Iris pigment epithelial cell (primary cell): ENCODE measurements around the gene UCP2.
A peak's percentile ranks its signal among the peaks of the same experiment; 100 is the strongest.

Source experiments
- DNase-seq: peaks from one replicate; pipeline ENCODE4 v3.0.0-alpha.2; 2011; ENCODE audit warnings: low read depth

Gene UCP2

DNA sequence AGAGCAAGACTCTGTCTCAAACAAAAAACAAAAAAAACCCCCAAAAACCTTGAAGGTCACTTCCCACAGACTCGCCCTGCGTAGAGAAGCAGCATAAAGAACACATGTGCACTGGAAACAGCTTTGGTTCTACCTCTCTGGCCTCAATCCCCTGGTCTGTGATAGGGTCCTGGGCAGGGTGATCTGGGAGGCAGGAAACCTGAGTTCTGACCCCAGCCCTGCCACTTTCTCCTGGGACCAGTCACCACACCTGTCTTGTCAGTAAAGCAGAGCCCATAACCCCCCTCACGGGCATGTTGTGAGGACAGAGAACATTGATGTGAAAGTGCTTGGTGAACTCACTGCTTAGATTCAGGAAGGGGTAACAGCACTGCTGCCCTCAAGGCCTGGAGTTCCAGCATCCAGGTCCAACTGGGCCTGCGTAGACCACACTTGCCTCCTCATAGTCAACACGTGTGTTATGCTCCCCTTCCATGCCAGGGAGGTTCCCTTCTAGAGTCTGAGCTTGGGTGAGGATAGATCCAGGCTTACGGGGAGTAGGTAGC, 11.4 kb downstream of the UCP2 start:
- DNase-seq: no peak

DNA sequence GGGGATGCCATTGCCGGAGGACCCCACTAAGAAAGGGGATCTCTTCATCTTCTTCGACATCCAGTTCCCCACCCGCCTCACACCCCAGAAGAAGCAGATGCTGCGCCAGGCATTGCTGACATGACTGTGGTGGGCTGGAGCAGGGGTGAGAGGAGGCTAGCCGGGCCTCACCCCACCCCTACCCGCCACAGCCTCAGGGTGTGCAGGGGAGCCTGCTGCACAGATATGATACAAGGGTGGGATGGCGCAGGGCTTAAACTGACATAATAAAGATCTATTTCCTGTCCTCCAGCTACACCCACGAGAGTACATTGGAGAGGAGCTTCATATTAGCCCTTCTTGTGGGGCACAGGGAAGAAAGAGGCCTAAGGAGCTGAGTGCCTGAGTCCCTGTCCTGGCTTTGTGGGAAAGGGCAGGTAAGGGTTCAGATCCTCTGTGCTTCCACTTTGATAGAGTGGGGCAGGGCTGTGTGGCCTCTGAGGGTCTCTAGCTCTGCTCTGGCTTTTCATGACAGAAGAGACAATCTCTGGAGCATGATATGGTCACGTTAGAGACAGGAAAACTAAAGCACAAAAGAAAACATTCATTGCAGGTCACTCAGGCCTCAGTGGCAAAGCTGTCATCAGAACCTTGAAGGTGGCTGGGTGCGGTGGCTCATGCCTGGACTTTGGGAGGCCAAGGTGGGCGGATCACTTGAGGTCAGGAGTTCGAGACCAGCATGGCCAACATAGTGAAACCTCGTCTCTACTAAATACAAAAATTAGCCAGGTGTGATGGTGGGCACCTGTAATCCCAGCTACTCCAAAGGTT, 12.4 kb downstream of the UCP2 start:
- no peak for DNase-seq

DNA sequence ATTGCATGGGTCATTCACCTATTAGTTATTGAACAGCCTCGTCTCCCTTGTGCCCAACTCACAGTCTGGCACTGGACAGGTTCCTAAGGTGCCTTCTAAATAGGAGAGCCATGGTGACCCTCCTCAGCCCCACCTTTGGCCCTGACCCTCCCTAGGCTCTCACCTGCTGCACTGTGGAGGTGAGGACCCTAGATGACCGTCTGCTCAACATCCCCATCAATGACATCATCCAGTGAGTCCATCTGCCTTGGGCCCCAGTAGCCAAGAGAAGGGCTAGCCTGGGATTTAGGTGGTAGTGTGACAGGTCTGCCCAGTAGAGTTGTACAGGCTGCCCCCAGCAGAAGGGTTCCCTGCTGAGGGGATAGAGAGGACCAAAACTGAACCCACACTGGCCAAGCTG, 13.6 kb downstream of the UCP2 start:
- DNase-seq: no peak

DNA sequence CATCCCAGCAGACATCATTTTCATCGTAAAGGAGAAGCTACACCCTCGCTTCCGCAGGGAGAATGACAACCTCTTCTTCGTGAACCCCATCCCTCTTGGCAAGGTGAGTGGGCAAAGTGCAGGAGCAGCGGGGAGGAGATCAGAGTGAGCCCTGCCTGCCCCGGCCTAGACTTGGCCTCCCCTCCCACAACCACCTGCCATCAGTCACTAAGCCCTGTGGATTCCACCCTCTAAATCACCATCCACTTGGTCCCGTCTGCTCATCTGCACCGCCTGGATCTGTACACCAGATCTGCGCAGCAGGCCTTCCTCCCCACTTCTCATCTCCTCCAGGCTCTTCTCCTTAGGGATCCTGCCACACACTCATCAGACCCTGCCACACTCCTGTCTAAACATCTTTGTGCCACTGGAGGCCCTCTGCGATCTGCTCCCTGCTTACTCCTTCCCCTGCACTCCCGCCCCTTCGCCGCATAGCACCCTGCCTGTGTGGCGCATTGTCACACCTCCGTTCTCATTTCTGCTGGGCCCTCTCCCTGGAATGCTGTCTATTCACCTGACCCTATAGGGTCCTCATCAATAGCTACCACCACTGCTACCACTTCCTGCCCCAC, 14.2 kb downstream of the UCP2 start:
- DNase-seq: no peak

DNA sequence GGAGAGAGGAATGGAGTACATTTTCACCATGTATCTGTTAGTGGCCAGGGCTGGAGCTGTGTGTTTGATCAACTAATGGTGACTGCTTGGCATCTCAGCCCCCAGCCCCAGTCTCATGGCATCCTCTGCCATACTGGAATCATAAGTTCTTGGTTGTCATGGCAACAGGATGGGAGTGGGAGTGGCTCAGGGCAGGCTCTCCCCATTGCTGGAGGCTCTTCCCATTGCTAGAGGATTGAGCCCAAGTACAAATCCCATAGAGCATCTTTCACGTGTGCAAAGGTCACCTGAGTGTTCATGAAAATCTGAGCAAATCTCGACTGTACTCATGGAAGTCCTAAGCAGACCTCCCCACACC, 16.9 kb downstream of the UCP2 start:
- no peak for DNase-seq

DNA sequence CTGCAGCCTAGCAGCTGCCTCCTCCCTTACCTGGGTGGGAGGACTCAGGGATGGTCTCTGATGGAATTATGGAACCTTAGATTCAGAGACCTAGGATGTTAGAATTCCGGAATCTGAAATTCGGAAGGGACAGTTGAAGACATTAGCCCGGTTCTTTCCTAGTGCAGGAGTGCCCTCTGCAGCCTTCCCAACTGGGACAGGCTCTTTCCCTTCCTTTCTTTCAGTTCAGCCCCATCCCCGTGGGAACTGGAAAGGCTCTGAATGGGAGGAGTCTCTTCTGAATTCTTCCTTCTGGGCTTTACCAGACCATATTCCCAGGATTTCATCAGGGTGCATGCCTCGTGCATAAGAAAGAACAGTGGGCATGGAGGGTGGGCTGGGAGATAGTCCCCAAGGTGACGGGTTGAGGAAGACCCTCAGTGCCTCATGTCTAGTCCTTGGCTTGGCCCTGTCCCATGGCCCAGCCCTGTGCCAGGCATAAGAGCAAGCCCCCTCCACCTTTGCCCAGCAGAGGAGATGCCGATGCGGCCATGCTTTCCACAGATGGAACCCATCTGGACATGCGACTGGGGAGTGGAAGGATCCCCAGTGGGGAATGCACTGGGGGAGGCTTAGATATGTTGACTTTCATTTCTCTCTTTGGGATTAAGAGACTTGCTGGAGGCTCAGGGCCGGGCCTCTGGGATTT, 17.4 kb downstream of the UCP2 start:
- DNase-seq: no peak

DNA sequence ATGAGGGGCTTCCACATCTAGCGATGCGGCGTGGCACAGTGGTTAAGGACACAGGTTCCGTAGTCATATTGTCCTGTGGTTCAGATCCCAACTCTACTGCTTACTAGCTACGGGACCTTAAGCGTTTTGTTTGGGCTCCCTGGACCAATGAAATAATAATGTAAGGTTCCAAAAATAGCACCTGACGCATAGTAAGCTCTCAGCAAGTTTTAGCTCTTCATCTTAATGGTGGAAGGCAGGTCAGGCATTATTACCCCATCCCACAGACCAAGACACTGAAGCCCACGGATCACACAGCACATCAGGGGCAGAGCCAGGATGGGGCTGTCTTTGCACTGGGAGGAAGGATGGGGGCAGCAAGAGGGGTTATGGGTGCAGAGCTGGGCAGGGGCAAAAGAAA, 18.8 kb downstream of the UCP2 start:
- DNase-seq: no peak

DNA sequence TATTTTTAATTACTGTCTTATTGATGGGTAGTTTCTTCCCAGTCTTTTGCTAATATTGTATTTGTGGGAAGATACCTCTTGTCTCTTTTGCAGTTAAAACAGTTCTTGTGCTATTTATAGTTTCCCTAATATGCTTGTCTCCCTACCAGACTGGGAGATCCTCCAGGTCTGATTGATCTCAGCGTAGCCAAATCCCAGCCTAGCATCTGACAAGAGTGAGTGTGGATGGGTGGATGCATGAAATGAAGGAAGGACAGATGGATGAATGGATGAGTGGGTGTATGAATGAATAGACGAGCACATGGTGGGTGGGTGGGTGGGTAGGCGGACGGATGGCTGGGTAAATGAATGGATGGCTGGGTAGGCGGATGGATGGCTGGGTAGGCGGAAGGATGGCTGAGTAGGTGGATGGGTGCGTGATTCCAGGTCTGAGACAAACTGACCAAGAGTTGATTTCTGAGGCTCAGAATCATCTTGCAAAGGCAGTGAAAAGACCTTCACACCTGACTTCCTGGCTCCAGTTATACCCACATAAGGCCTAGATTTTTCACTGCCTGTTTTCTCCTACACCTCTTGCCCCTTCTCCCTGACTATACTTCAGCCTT, 20.4 kb downstream of the UCP2 start:
- DNase-seq: no peak

DNA sequence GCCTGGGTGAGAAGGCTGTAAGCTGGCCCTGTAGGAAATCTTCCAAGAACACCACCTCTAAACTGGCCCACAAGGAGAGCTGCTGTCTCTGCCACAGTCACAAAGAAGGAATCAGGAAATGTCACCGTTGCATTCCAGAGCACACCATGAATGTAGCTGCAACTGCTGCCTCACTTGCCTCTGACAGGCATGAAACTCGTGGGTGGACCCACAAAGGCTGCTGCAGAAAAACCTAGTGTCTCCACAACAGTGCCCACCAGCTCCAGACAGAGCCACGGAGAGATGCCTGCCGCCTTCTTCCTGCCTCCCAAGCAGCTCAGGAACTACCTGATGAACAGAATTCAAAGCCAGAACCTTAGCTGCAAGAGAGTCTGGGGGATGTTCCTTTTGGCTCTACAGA, 21.3 kb downstream of the UCP2 start:
- DNase-seq: no peak

DNA sequence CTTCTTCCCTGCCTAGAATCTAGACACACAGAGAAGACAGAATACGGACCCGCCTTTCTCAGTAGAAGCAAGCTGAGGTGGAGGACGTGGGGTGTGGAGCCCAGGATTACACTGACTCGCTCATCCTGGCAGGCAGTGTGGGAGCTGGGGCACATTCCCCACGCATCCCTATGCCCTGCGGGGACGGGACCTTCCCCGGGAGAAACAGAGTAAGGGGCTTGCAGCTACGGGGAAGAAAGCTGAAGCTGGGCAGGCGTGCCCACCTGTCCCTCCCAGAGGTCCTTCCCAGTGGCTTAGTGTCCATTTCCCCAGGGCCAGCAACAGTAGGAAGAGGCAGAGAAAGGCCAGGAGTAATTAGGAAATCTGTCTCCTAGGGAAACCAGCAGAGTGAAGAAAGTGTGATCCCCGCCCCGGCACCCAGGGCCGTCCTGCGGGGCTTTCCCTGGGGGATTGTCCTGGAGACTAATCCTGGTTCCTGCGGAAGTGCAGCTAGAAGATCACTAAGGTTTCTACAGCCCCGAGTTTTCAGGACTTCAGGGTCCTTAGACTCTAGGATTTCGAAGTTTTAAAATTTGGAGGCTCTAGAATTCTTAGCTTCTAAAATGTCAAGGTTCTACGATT, 24.0 kb downstream of the UCP2 start:
- DNase-seq: no peak

DNA sequence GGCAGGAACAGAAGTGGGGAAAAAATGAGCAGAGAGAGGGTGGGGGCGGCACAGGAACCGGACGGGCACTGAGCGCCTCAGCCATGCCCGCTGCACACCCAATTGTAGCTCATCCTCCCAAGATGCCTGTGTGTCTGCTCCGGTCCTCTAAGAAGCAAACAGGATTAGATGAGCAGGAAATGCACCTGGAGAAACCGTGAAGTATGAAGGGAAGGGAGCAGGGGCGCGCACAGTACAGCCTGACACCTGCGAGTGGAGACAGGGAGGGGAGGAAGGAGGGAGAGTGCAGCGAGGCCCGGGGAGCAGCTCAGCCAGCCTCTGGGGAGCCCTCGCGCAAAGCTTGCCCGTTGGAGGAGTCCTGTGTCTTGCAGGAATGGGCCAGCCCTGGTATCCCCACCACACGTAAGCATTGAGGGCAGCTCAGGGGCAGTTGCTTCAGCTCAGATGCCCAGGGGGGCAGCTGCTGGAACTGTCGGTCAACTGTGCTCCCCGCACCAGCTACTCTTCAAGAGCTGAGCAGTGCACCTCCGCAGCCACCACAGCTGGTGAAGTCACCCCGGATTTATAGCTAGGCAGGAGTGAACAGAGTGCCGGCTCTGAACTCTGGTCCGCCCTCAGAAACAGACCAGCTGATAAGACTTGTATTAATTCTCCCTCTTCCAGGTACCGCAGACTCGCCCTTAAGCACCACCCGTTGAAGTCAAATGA, 24.8 kb downstream of the UCP2 start:
- no peak for DNase-seq

DNA sequence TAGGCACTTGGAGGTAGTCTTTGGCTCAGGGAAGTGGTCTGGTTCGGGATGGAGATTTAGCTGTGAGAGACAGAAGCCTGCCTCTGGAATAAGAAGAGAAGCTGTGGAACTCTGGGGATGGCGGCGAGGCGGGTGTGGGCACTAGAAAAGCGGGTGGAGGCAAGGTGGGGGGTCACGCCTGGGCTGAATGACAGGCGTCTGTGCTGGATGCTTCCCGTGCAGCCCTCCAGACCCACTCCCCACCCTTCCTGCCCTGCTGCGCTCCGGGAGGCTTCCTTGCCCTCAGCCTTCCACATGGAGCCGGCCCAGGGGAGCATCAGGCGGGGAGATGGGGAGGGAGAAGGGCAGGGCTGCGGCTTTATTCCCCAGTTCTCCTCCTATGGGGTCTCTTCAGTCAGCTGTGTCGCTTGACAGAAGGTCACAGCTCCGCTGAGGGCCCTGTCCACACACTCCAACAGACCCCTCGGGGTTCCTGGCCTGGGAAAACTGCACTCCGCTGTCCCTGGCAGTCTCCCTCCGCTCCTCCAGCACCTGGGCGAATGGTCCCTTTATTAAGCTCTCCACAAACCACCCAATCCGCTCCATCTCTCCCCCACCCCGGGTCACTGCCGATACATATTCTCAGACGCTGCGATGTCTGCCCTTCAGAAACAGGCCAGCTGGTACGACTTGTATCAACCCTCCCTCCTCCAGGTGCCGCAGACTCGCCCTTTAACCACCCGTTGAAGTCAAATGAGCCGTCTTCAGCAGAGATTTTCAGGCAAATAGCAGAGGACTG, 25.6 kb downstream of the UCP2 start:
- no peak for DNase-seq

DNA sequence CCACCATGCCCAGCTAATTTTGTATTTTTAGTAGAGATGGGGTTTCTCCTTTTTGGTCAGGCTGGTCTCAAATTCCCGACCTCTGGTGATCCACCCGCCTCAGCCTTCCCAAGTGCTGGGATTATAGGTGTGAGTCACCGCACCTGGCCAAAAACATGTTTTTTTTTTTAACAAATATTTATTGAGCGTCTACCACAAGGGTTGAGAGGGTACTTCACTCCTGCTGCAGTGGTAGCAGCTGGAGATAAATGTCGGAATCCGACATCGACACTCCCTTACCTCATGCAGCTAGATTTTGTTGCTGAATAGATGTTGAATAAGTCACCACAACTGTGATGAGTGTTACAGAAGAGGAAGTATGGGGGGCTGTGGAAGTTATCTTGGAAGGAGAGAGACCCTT, 30.8 kb downstream of the UCP2 start:
- DNase-seq: no peak

DNA sequence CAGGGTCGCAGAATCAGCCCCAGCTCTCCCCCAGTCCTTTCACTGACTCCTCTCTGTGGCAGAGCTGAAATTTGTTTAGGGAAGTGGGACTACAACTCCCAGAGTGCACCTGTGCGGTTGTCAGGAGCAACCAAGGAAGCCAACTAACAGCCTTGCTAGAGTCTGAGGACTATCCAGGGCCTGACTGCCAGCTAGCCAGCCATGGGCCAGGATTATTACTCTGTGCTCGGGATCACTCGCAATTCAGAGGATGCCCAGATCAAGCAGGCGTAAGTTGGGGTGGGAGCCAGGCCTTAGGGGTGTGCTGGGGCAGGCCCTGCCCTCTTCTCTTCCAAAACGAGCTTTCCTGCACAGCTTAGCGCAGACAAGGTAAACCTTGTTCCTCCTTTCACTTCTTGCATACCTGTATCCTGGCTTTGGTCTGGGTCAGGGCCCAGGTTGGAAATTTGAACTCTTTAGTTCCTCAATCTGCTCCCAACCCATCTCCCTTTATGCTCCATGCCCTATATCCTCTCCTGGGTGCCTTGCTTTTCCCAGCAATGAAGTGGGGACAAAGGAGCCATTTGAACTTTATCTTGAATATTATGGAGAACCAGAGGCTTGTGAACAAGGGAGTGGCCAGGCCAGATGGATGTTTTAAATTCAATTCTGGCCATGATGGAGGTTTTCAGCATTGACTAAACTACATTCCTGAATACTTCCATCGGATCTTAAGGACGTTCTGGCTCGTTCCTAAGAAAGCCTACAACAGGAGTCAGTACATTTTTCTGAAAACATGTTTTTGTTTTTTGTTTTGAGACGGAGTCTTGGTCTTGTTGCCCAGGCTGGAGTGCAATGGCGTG, 31.6 kb downstream of the UCP2 start, which contains the start of gene DNAJB13:
DNAJB13 (plus strand) TSS at position 158 of the 842 bp plus-strand sequence; CDS start at position 202, 44 bp downstream.
- DNase-seq: peak; percentile 59

DNA sequence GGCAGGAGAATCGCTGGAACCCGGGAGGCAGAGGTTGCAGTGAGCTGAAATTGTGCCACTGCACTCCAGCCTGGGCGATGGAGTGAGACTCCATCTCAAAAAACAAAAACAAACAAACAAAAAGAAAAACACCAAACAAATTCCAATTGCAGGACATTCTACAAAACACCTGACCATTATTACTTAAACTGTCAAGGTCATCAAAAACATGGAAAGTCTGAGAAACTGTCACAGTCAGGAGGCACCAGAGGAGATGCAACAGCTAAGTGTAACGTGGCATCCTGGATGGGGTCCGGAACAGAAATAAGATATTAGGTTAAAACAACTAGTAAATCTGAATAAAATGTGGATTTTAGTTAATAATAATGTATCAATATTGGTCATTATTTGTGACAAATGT, 32.7 kb downstream of the UCP2 start:
- no peak for DNase-seq

DNA sequence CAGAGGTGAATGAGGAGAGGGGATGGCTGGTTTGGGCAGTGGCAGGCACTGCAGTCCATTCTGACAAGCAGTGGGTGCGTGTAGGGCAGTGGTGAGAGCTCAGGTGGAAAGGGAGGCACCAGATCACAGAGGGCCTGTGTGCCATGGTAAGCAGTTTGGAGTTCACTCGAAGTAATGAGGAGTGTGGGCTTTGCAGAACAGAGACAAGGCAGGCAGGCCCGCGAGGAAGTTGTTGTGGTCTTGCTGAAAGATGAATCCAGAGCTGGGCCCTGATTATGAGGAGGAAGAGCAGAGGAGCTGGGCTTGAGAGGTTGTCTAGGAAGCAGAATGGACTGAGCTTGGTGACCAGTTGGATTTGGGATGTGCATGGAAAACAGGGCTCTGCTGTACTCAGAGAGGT, 33.4 kb downstream of the UCP2 start:
- no peak for DNase-seq

DNA sequence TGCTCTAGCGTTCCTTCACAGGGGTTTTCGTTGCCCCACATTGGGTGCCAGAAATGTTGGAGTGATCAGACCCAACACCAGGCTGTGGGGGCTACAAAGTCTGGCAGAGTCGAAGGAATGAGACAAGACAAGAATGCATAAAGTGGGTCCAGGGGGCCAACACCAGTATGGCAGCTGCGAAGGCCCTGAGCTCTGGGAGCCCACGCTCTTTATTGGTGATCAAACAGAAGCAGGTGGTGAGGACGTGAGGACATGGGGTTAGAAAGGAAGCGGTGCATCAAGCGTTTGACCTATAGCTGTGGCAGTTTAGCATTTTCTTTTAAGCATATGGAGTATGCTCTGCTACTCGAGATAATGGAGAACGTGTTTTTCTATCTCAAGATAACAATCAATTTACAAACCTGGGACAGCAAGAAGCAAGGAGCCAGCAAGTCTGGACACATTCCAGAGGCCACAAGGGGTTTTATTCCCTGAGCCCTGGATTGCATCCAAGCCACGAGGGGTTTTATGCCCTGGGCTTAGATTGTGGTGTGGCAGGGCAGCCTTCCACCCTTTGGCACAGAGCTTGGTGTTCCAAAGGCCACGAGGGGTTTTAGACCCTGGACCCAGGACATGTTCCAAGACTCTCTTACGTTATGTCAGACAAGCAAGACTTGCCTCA, 35.7 kb downstream of the UCP2 start:
- DNase-seq: no peak

DNA sequence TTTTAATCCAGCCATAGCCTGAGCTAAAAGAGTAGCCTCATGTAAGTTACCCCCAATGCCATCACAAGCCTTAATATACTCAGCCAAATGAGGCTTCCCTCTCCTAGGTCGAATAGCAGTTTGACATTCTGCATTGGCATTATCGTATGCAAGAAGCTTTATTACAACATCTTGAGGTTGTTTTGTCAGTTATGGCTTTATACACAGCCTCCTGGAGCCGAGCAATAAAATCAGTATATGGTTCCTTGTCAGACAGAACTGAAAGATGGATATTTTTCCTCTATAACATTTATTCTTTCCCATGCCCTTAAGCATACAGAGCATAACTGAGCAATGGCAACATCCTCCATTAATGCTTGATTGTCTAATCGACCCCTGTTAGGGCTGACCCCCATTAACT, 37.2 kb downstream of the UCP2 start:
- DNase-seq: no peak

DNA sequence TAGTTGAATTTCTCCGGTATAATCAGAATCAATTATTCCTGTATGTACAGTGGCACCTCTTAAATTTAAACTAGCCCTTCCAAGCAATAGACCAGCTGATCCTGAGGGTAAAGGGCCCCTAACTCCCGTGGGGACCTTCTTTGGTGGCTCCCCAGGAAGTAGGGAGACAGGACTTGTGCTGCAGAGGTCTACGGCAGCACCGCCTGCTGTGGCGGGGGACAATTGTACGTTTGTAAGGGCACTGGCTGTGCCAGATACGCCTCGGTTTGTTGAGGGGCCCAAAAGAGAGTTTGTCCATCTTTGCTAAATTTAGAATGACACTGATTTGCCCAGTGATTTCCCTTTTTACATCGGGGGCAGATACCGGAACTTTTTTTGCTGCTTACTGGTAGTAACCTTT, 37.7 kb downstream of the UCP2 start:
- DNase-seq: no peak
